ENCODE measurements around the gene TARBP2.

The TARBP2 gene

DNA sequence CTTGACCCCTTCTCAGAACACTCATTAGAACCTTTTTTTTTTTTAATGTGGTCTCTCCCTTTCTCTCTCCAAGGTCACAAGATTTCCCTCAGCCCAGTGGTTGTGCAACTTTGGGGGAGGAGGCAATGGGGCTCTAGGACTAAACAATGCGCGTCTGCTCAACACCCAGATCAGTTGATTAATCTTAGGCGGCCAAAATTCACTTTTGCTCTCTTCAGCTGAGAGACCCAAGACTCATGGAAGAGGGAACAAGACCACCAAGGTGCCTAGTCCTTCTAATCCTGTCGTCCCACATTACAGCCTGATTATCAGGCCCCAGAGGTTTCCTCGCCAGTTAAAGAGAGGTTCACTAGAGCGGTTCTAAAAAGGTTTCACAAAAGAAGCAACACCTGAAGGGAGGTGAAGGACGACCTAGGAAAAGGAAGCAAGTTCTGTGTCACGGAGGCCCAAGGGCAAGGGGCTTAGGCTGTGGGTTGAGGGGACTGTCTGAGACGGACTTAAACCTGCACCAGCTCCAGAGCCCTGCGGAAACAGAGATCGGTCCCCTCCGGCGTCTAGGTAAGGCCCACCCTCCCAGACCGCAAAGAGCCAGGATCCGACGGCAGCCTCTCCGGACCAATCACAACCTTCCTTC, 824 bp upstream of the TARBP2 start:
- H3K36me3 Mint-ChIP-seq, result no peaks in the 10 kb centered on the region
- H3K9me3 Mint-ChIP-seq, result no peaks in the 10 kb centered on the region
- no peaks in the 10 kb centered on the region for H3K27me3 Mint-ChIP-seq
- H3K4me1 Mint-ChIP-seq, result peaks cover 50% of the 10 kb centered on the region
- H3K27ac Mint-ChIP-seq, result peak overlapping the region; percentile 94
- peak overlapping the region; percentile 91 for H3K4me3 Mint-ChIP-seq

DNA sequence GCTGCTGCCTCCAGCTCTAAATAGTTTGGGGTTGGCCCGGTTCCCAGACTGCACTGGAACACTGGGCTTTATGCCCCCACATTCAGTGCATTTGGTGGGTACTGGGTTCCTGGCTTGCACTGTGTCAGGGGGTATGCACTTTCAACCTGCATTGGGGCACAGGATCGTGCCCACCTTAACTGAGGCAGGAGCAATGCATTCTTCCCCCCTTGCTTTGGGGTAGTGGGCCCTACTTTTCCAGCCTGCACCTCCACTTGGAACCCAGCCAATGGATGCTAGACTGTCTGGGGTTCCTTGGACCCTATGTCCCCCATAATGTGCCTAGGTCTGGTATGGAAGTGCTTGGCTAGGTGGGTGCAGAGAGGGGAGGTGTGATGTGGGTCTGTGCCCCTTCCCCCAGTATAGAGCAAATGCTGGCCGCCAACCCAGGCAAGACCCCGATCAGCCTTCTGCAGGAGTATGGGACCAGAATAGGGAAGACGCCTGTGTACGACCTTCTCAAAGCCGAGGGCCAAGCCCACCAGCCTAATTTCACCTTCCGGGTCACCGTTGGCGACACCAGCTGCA, 615 bp downstream of the TARBP2 start:
- H3K4me3 Mint-ChIP-seq, result peak overlapping the region; percentile 91
- H3K4me1 Mint-ChIP-seq, result peaks cover 47% of the 10 kb centered on the region
- no peaks in the 10 kb centered on the region for H3K36me3 Mint-ChIP-seq
- peak overlapping the region; percentile 94 for H3K27ac Mint-ChIP-seq
- no peaks in the 10 kb centered on the region for H3K27me3 Mint-ChIP-seq
- no peaks in the 10 kb centered on the region for H3K9me3 Mint-ChIP-seq

DNA sequence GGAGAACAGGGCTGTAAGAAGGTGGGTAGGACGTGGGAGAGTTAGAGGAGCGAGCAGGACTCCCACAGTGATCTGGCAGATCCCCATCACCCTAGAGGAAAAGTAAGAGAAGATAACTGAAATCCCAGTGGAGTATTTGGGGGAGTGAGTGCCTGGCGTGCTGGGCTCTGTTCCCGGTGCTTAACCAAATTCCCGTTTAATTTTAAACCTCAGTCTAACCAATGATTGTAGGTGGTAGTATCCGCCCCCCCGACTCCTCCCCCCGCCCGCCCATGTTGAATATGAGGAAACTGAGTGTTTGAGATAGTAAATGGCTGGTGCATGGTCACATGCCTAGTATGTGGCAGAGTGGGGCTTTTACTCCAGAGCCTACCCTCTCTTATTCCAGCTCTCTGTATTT, 1.2 kb downstream of the TARBP2 start:
- Mint-ChIP-seq H3K36me3 (no peaks in the 10 kb centered on the region), H3K27me3 (no peaks in the 10 kb centered on the region), H3K4me1 (peaks cover 44% of the 10 kb centered on the region), H3K4me3 (peak overlapping the region; percentile 91), H3K9me3 (no peaks in the 10 kb centered on the region), H3K27ac (no peak overlapping the region)

DNA sequence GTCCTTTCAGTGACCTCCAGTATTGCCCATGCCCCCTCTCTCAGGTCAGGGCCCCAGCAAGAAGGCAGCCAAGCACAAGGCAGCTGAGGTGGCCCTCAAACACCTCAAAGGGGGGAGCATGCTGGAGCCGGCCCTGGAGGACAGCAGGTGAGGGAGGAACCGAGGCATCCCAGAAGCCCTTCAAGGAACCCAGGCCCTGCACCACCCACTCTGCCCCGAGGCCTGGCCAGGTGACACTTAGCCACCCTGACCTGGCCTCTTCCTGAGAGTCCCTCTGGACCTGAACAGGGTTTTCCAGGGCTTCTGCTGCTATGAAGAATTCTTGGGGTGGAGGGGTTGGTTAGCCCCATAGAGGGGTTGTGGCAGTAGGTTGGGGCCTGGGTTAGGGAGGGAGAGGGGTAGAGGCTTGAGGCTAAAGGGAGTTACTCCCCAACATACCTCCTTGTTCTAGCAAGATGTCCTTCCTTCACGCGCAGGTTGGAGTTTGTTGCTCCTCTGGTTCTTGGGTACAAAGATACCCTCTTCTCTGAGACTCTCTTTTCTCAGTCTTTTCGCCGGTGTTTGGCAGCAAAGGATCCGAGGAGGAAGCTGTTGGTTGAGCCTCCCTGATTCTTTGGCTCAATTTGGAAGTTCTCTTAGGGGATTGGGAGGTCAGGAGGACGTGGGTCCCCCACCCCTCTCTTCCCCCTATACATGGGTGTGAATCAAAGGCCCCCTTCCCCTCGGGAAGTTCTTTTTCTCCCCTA, 2.1 kb downstream of the TARBP2 start:
- Mint-ChIP-seq H3K9me3 (no peaks in the 10 kb centered on the region), H3K4me1 (peaks cover 35% of the 10 kb centered on the region), H3K27me3 (no peaks in the 10 kb centered on the region), H3K36me3 (no peaks in the 10 kb centered on the region), H3K4me3 (peak overlapping the region; percentile 42), H3K27ac (no peak overlapping the region)

DNA sequence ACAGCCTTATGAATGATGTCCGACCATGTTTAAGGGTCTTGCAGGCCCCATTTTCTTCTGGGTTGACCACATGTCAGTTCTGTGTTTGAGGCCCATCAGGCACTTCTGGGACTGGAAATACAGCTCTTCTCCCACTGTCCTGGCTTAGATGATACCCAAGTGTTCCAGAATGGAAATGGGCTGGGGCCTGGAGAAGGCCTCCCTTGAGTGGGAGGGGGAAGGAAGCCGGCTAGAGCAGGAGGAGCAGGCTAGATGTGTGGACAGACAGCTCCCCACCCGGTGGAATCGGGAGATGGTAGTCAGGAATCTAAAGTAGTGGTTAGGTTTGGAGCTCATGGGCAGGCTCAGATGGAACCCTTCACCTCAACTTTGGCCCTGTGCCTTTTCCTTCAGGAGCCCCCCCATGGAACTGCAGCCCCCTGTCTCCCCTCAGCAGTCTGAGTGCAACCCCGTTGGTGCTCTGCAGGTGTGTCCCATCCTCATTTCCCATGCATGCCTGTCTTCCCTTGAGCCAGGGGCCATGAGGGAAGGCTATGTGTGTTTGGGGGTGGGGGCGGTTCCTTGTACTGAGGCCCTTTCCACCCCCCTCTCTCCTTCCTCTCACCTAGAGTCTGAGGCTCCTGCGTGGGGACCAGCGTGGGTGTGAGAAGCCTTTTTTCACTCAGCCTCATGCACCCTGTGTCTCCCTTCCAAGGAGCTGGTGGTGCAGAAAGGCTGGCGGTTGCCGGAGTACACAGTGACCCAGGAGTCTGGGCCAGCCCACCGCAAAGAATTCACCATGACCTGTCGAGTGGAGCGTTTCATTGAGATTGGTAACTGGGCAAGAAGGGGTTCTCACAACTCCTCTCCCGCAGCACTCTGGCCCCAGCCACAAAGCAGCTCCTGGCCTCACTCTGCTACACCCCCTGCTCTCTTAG, 3.2 kb downstream of the TARBP2 start:
- H3K27me3 Mint-ChIP-seq, result no peaks in the 10 kb centered on the region
- peaks cover 33% of the 10 kb centered on the region for H3K4me1 Mint-ChIP-seq
- H3K9me3 Mint-ChIP-seq, result no peaks in the 10 kb centered on the region
- H3K27ac Mint-ChIP-seq, result no peak overlapping the region
- no peaks in the 10 kb centered on the region for H3K36me3 Mint-ChIP-seq
- no peak overlapping the region for H3K4me3 Mint-ChIP-seq

DNA sequence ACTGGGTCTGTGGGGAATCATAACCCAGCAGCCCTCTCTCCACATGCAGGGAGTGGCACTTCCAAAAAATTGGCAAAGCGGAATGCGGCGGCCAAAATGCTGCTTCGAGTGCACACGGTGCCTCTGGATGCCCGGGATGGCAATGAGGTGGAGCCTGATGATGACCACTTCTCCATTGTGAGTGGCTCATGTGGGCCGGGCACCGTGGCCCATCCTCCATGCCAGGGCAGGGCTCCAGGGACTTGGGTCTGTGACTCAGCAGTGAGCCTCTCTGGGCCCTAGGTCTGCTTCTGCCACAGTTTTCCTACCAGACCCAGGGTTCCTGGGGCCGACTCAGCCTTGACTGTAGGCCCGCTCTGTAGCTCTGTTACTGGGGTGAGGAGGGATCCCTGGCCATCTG, 4.0 kb downstream of the TARBP2 start:
- Mint-ChIP-seq H3K36me3 (no peaks in the 10 kb centered on the region), H3K27ac (no peak overlapping the region), H3K4me3 (peak overlapping the region; percentile 16)

DNA sequence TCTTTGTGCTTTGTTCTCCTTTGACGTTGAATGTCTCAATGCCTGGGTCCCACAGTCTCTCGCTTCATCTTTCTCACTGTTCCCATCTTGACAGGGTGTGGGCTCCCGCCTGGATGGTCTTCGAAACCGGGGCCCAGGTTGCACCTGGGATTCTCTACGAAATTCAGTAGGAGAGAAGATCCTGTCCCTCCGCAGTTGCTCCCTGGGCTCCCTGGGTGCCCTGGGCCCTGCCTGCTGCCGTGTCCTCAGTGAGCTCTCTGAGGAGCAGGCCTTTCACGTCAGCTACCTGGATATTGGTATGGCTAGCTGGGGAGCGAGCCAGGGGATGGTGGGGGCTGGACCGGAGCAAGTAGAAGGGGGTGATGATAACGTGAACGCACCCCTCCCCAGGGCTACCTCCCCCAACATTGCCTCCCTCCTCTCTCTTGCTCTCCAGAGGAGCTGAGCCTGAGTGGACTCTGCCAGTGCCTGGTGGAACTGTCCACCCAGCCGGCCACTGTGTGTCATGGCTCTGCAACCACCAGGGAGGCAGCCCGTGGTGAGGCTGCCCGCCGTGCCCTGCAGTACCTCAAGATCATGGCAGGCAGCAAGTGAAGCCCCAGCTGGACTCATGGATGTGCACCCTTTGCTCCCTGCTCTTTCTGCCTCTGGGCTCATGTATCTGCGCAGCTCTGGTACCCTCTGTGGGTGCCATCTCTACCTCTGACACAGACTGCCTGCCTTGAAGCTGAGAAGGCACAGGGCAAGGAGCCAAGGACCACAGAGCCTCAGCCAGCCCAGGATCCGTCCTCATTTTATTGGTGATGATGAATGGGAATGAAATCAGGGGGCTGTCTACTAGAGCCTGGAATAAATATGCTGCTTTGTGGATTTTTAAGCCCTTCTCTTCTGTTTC, 4.7 kb downstream of the TARBP2 start:
- H3K9me3 Mint-ChIP-seq, result no peaks in the 10 kb centered on the region
- H3K36me3 Mint-ChIP-seq, result no peaks in the 10 kb centered on the region
- no peaks in the 10 kb centered on the region for H3K27me3 Mint-ChIP-seq
- H3K27ac Mint-ChIP-seq, result no peak overlapping the region
- peaks cover 27% of the 10 kb centered on the region for H3K4me1 Mint-ChIP-seq
- no peak overlapping the region for H3K4me3 Mint-ChIP-seq

More for the DNA sequence above, 4.0 kb downstream of the TARBP2 start:
- H3K9me3 Mint-ChIP-seq, result no peaks in the 10 kb centered on the region
- H3K4me1 Mint-ChIP-seq, result peaks cover 29% of the 10 kb centered on the region
- no peaks in the 10 kb centered on the region for H3K27me3 Mint-ChIP-seq

DNA sequence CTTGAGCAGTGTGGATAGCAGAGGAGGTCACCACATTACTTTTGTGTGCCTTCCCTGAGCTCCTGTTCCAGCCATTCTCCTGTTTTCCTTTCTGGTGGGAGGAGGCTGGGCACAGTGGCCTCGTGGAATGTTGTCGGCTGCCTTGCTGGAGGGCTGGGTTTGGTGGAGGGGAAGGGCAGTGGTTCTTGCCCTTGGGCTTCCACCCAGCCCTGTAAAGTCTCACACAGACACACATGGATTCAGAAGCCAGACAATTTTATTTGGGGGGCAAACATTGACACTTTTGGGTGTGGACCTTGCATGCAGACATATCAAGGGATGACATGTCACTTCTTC, 5.3 kb downstream of the TARBP2 start:
- no peak overlapping the region for H3K27ac Mint-ChIP-seq
- H3K4me1 Mint-ChIP-seq, result peaks cover 27% of the 10 kb centered on the region
- H3K27me3 Mint-ChIP-seq, result no peaks in the 10 kb centered on the region
- H3K9me3 Mint-ChIP-seq, result no peaks in the 10 kb centered on the region
- no peaks in the 10 kb centered on the region for H3K36me3 Mint-ChIP-seq
- no peak overlapping the region for H3K4me3 Mint-ChIP-seq

DNA sequence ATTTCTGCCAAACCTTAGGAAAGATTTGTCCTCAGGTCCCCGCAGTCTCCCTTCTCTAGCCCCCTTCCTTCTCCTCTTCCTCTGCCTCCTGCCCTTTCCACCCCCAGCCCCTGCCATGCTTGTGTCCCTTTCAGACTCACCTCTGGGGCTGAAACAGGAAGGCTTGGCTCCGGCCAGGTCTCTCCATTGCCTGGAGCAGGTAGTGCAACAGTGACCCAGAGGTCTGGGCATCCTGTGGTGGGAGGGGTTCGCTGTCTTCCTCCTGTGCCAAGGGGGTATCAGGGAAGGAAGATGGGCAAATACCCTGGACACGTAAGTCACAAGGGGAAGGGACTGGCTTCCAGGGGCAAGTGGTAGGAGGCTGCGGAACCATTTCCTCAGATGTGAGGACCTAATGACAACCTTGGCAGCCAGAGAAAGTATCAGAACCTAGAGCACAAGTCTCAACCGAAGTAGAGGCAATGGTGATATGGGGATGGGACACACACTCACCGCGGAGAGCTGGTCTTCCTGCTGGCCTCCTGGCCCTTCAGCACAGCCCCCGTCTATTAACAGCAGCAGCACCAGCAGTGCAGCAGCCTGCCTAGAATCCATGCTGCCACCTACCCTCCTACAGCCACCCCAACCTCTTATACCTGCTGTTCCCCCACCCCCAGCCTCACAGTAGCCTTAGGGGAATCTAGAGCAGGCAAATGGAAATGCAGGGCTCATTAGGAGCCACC, 6.0 kb downstream of the TARBP2 start, which contains the start of gene NPFF:
Gene NPFF, minus strand, starts transcription at position 604 of the 722 bp plus-strand sequence. Its CDS starts 10 bp downstream, at position 594.
- no peak within 1 kb of the TSS for H3K4me3 Mint-ChIP-seq
- H3K27ac Mint-ChIP-seq, result no peak within 1 kb of the TSS
- no peaks in the 10 kb centered on the region for H3K27me3 Mint-ChIP-seq
- no peaks in the 10 kb centered on the region for H3K36me3 Mint-ChIP-seq
- H3K4me1 Mint-ChIP-seq, result peaks cover 22% of the 10 kb centered on the region
- H3K9me3 Mint-ChIP-seq, result no peaks in the 10 kb centered on the region

DNA sequence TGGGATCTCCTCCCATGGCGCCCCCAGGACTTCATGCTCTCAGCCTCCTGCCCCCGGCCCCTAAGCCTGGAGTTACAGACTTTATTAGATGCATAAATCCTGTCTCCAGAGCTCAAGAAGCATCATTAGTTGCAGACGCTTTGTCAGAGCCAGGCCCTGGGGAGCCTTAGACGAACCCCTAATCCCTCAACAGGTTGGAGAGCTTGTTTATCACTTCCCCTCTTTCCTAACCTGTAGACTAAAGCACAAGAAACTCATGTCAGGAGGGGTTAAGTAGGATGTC, 6.5 kb downstream of the TARBP2 start:
- H3K27ac Mint-ChIP-seq, result no peak overlapping the region
- H3K36me3 Mint-ChIP-seq, result peaks cover 1% of the 10 kb centered on the region
- no peaks in the 10 kb centered on the region for H3K9me3 Mint-ChIP-seq
- H3K4me1 Mint-ChIP-seq, result peaks cover 19% of the 10 kb centered on the region
- H3K4me3 Mint-ChIP-seq, result no peak overlapping the region
- no peaks in the 10 kb centered on the region for H3K27me3 Mint-ChIP-seq

DNA sequence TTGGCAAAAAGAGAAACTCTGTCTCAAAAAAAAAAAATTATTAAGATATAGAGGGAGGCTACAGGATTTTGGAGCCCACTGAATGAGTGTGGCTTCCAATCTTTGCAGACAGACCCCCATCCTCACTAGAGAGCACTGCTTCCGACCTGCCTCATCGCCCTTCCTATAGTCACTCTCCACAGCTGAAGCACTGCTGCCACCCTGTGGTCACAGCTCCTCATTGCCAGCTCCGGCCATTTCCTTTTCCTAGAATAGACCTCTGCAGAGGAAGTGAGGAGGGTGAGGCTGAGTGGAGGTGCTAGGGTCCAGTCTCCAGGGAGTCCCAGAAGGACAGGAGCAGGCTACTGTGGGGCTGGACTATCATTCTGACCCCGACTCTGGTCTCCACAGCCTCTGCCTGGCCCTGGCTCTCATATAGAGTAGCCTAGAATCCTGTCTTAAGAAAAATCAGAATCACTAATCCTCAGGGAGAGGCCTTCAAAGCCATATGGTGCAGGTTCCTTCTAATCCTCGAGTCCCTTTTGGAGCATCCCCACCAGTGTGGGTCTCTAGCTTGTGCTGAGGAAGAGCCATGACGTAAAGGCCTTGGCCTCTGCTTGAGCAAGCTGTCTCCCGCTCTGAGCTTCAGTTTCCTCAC, 7.6 kb downstream of the TARBP2 start:
- no peaks in the 10 kb centered on the region for H3K27me3 Mint-ChIP-seq
- H3K27ac Mint-ChIP-seq, result peak overlapping the region; percentile 38
- H3K36me3 Mint-ChIP-seq, result peaks cover 2% of the 10 kb centered on the region
- peaks cover 15% of the 10 kb centered on the region for H3K4me1 Mint-ChIP-seq
- H3K4me3 Mint-ChIP-seq, result no peak overlapping the region
- no peaks in the 10 kb centered on the region for H3K9me3 Mint-ChIP-seq

DNA sequence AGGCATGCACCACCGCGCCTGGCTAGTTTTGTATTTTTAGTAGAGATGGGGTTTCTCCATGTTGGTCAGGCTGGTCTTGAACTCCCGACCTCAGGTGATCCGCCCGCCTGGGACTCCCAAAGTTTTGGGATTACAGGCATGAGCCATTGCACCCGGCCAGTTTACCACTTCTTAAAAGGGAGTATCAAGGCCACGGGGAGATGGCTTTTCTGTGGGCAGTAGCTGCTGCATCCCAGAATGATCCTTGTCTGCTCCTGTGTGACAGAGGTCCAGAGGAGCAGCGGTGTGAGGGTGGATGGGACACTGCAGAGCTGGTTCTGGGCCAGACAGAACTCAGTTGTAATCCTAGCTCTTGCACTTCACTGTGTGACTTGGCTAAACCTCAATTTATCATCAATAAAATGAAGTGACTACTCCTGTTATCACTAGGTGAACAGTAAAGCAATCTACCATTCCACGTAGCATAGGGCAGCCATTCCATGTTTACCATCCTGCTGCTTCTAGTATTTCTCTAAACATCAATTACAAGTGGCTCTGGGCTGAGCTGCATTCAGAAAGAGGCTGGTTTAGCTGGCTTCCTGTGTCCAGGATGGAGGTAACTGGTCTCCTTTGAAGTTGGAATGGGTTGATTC, 9.2 kb downstream of the TARBP2 start:
- Mint-ChIP-seq H3K27me3 (no peaks in the 10 kb centered on the region), H3K9me3 (no peaks in the 10 kb centered on the region), H3K27ac (no peak overlapping the region), H3K4me1 (peaks cover 8% of the 10 kb centered on the region), H3K4me3 (no peak overlapping the region), H3K36me3 (peaks cover 4% of the 10 kb centered on the region)

DNA sequence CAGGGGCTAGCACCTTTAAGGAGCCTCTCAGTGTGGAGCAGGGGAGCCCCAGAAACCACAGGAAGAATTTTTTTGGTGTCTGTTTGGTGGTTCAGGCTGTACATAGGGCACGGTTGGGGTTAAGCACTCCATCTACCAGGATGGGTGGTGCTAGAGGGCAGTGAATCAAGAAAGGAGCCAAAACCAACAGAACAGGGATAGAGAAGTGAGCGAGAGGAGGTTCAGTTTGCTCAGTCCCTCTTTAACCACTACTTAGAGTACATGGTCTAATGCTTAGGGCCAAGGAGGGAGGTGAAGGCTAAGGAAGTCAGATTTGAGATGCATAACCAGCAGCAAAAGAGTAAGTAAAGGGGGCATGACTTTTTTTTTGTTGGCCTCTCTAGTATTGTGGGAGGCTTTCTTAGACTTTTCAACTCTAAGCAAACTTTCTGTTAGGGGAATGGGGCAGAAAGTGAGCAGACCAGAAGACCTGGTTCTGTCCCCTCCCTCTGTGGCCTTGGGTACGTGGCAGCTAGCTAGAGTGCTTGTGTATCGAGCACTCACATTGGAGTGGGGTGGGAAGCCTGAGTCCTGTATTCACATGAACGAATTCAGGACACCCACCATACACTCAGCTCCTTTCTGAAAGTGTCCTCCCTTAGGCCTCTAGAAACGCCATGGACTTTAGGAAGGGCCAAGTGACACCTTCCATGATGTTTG, 12.8 kb downstream of the TARBP2 start:
- Mint-ChIP-seq H3K36me3 (peaks cover 4% of the 10 kb centered on the region), H3K4me3 (no peak overlapping the region), H3K27me3 (no peaks in the 10 kb centered on the region), H3K27ac (peak overlapping the region; percentile 67), H3K4me1 (peaks cover 2% of the 10 kb centered on the region), H3K9me3 (no peaks in the 10 kb centered on the region)

Measured in activated naive CD4-positive, alpha-beta T cell treated with anti-CD3 and anti-CD28 coated beads, Interleukin-2, amount 50 U/mL, for 24 hours (primary cell).